Measurements from ENCODE around the gene GDF2. TPM values are rescaled to one million over a fixed set of nuclear protein-coding genes. Genes with fewer than 3 reads are reported as not detected.

The GDF2 gene
- polyA plus RNA-seq, 3 donors = not detected

- DNase-seq (ENCODE audit: low read depth in 3 of 3, low spot score in 2 of 3) = no peak
These were observed 44.0 kb downstream of the GDF2 start for GRCh38 chr10:47366181-47366631.

GRCh38 chr10:47366731-47367460, 44.6 kb downstream of the GDF2 start:
- DNase-seq (ENCODE audit: low read depth in 3 of 3, low spot score in 2 of 3) = no peak

GRCh38 chr10:47367646-47368045, 45.4 kb downstream of the GDF2 start:
- DNase-seq (ENCODE audit: low read depth in 3 of 3, low spot score in 2 of 3) = no peak

GRCh38 chr10:47368431-47369180, 46.4 kb downstream of the GDF2 start:
- no peak for DNase-seq (ENCODE audit: low read depth in 3 of 3, low spot score in 2 of 3)

GRCh38 chr10:47369251-47369894, 47.1 kb downstream of the GDF2 start:
- DNase-seq (ENCODE audit: low read depth in 3 of 3, low spot score in 2 of 3) = no peak

- no peak for DNase-seq (ENCODE audit: low read depth in 3 of 3, low spot score in 2 of 3)
These were observed 47.9 kb downstream of the GDF2 start for GRCh38 chr10:47370015-47370767.

- no peak for DNase-seq (ENCODE audit: low read depth in 3 of 3, low spot score in 2 of 3)
These were observed 48.6 kb downstream of the GDF2 start for GRCh38 chr10:47370878-47371277.

GRCh38 chr10:47371629-47372485, 49.6 kb downstream of the GDF2 start:
- DNase-seq (ENCODE audit: low read depth in 3 of 3, low spot score in 2 of 3) = no peak

- no peak for DNase-seq (ENCODE audit: low read depth in 3 of 3, low spot score in 2 of 3)
These were observed 50.5 kb downstream of the GDF2 start for GRCh38 chr10:47372726-47373125.

- DNase-seq (ENCODE audit: low read depth in 3 of 3, low spot score in 2 of 3) = no peak
These were observed 52.6 kb downstream of the GDF2 start for GRCh38 chr10:47374611-47375536.

- DNase-seq (ENCODE audit: low read depth in 3 of 3, low spot score in 2 of 3) = no peak
These were observed 54.4 kb downstream of the GDF2 start for GRCh38 chr10:47376522-47377220.

Other genes with a start within 250 kb of the GDF2 start
- 1 to 10 TPM; 1.1 to 1.6 (median 1.4) TPM for gene GDF10, start 22.3 kb upstream of the GDF2 start, polyA plus RNA-seq (ENCODE audit: insufficient read length in 3 of 3)
- under 1 TPM; 0.08 to 0.15 (median 0.15) TPM for gene RBP3, start 25.9 kb downstream of the GDF2 start, polyA plus RNA-seq (ENCODE audit: insufficient read length in 3 of 3)
- gene ZNF488, start 61.8 kb downstream of the GDF2 start, polyA plus RNA-seq (ENCODE audit: insufficient read length in 3 of 3) = 1 to 10 TPM; 5.9 to 6.6 (median 6.4) TPM
- gene ANXA8, start 161.7 kb downstream of the GDF2 start, polyA plus RNA-seq (ENCODE audit: insufficient read length in 3 of 3) = under 1 TPM in 2 of 3 donors, not detected in 1; 0.20 to 0.21 TPM
- not detected for gene FAM25G, start 169.2 kb downstream of the GDF2 start, polyA plus RNA-seq (ENCODE audit: insufficient read length in 3 of 3)
- 10 to 100 TPM in 1 of 3 donors, 1 to 10 TPM in 2; 3.8 to 14.9 (median 9.7) TPM for gene AGAP9, start 201.2 kb downstream of the GDF2 start, polyA plus RNA-seq (ENCODE audit: insufficient read length in 3 of 3)